Renal pelvis (tissue), 4 donors: ENCODE measurements around the gene DLD. TPM values are rescaled to one million over a fixed set of nuclear protein-coding genes. Genes with fewer than 3 reads are reported as not detected.
"Not testable (repeated sequence)": the region's sequence is repeated elsewhere in the genome, so short reads cannot be mapped to it uniquely, and the experiment has no call there.

ENCODE experiments used
- DNase-seq: peaks from one replicate; pipeline ENCODE4 v3.0.0-alpha.2; 2013
- polyA plus RNA-seq, 3 donors: library from polyadenylated mRNA; unstranded; fragments of 120-200 nt; gene quantifications; one replicate each; pipeline ENCODE4 v1.2.1, GENCODE V29; 2013; ENCODE audit not compliant: insufficient read length in 3 of 3

The DLD gene
- polyA plus RNA-seq, 3 donors, result 108 to 112 (median 109) TPM

DNA sequence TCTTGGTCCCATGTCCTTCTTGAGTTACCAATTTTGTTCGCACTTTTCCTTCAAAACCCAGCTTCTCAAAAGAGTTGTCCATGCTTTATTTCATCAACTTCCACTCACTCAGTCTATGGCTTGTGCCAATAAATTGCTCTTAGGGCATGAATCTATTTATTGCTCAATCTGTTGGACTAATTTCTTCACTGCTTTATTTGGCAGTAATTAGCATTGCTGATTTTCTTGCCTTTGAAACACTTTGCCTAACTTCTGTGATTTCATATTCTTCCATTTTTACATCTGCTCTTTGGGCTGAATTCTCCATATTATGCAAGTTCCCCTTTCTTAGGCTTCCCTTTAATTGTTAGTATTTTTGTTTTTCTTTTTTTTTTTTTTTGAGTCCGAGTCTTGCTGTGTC, 16.8 kb downstream of the DLD start:
- no peak for DNase-seq

DNA sequence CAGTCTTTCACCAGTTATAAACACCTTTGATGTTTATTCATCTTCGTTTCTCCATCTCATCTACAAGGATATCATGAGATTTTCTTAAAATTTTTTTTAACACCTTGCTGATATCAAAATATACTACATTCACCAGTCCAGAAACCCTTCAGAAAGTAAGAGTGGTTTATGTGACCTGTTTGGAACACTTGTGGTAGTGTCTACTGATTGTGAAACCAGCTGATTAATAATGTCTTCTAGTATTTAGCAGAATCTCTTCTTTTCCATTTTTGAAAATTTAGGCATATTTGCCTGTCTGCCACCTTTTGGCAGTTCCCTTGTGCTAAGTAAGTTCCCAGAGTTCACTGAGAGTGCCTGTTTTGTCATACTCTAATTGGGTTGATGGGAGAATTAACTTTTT, 18.5 kb downstream of the DLD start:
- no peak for DNase-seq

DNA sequence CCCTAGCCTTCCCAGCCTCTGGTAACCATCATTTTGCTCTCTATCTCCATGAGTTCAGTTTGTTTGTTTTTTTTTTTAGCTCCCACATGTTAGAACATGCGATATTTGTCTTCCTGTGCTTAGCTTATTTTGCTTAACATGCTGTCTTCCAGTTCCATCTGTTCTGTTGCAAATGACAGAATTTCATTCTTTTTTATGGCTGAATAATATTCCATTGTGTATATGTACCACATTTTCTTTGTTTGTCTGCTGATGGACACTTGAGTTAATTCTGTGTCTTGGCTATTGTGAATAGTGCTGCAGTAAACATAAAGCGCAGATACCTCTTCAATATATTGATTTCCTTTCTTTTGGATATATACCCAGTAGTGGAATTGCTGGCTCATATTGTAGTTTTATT, 21.0 kb downstream of the DLD start:
- no peak for DNase-seq

DNA sequence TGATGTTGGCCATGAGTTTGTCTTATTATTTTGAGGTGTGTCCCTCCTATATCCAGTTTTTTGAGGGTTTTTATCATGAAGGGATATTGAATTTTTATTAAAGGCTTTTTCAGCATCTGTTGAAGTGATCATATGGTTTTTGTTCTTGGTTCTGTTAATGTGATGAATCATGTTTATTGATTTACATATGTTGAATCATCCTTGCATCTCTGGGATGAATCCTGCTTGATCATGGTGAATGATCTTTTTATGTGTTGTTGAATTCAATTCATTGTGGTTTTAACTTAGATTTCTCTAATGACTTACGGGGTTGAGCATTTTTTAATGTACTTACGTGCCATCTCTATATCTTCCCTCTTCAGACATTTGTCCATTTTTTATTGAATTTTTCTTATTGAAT, 22.9 kb downstream of the DLD start:
- no peak for DNase-seq

DNA sequence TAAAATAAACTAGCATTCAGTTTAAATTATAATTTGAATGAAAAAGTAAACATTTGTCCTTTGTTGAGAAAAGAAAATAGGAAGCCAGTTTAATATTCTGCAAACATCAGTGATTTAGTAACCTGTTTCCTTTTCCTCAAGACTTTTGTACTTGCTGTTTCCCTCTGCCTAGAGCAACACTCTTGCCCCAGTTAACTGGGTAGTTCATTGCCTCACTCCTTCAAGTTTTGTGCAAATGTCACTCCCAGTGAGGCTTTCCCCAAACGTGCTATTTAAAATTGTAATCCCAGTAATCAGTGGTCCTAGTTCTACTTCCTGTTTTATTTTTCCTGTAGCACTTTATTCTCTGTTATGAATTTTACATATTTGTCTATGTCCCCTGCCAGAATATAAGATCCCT, 23.8 kb downstream of the DLD start:
- DNase-seq, result no peak

DNA sequence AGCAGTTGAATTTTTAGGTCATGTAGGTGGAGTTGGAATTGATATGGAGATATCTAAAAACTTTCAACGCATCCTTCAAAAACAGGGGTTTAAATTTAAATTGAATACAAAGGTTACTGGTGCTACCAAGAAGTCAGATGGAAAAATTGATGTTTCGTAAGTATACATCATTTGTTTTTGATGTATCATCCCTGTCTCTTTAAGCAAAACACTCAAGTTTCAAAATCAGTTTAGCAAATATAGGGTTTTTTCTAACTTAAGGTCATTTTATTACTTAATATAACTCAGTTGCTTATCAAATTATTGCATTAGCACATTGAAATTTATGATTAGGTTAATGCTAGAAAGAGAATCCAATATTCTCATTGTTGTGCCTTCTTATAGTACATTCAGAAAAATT, 24.6 kb downstream of the DLD start:
- no peak for DNase-seq

- DNase-seq, result no peak
Measured at GRCh38 chr7:107917763-107918651, 27.0 kb downstream of the DLD start.

GRCh38 chr7:107918948-107919347, 28.0 kb downstream of the DLD start:
- DNase-seq, result no peak

GRCh38 chr7:107920048-107920772, 29.2 kb downstream of the DLD start:
- DNase-seq, result no peak

- not testable (repeated sequence) for DNase-seq
Measured at GRCh38 chr7:107921826-107922225, 30.8 kb downstream of the DLD start.

GRCh38 chr7:107922886-107923285, 31.9 kb downstream of the DLD start:
- DNase-seq, result no peak

GRCh38 chr7:107924841-107925504, 34.0 kb downstream of the DLD start:
- no peak for DNase-seq

- no peak for DNase-seq
Measured at GRCh38 chr7:107926481-107926880, 35.5 kb downstream of the DLD start.

GRCh38 chr7:107931740-107932515, 40.9 kb downstream of the DLD start:
- DNase-seq, result no peak

GRCh38 chr7:107932805-107933204, 41.8 kb downstream of the DLD start:
- no peak for DNase-seq

DNA sequence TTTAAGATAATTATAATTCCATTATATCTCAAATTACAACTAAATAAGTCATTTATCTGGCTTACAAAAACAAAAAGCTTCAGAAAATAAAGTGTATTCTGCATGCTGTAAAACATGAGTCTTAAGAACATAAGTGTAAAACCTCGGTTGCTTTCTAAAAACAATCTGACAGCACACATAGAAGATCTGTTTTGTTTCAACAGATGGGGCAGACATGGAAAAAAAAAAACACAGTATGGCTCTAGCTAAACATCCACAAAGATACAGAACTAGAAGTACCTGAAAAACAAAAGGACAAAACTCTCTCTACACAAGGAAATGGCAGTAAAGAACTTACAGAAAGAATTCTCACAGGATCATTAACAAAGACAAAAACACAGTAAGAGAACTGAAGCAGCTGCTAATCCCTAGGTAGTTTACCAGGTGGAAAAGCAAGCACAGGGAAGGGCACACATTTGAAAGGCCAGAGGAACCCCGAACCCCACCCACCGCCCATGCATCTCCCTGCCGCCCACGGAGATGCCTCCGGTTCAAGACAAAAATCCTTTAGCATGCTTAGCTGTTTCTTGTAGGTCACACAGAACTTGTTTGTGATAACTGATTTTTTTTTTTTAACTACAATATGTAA, 42.5 kb downstream of the DLD start:
- DNase-seq, result no peak

- DNase-seq, result no peak
Measured at GRCh38 chr7:107934991-107935770, 44.2 kb downstream of the DLD start.

GRCh38 chr7:107936312-107936711, 45.3 kb downstream of the DLD start:
- DNase-seq, result no peak

DNA sequence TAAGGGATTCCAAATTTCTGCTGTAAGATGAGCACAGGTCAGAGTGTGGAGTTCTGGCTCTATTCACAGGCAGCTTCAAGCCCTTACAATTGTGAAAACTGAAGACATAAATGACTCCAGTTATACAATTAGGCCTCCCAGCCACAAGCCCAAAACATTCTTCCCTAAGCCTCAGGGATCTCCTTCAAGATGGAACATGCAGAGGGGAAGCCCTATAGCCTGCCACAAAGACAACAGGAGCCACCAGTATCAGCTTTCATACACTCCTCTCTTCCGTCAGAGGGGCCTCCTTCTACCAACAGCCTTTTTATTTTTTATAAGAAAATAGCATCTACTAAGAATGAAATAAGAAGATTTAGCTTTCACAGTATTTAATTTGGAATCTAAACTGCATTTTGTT, 46.5 kb downstream of the DLD start:
- no peak for DNase-seq

DNA sequence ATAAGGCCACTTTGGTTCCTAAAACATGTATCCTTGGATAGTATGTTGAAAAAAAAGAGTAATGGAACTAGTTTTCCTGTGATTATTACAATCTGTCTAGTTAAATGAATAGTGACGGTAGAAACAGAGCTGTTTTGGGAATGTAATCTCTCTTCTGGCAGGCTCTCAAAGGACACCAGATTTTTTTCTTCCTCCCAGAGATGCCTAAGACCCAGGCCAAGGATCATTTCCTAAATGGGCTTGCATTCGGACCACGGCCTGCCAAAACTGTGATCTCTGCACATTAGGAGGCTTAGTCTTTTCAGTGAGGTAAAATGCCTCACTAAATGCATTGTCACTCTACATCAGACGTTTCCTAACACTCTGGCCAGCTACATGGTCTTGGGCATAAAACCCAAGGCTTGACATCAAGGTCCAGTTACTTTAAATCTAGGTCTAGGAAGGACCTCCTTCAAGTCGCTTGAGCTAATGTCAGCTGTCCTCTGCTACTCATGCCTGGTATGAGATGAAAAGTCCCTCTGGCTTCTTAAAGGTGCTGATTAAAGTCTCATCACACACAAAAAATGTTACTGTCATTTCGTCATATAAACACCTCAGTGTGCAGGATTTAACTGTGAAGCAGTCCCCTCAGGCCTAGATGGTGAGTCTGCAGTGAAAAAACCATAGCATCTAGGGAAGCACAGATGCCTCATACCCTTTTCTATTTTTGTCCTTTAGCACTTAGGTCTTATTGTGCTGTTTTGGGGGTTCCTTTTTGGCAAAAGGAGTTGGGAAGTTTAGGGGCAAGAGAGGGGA, 47.7 kb downstream of the DLD start:
- DNase-seq, result no peak
